Psoas muscle (tissue), 8 donors: ENCODE measurements around the gene LAMA5. TPM values are rescaled to one million over a fixed set of nuclear protein-coding genes. Genes with fewer than 3 reads are reported as not detected.

ENCODE experiments used
- ATAC-seq, 4 donors: fragments of 200-7000 bp; cut with Tn5 transposase; one replicate each; pipeline ENCODE4 v1.9.1; 2020; ENCODE audit warnings: moderate library complexity in 3 of 4, mild to moderate bottlenecking in 2 of 4
- DNase-seq, 2 donors: peaks; one replicate each; pipeline ENCODE4 v3.0.0-alpha.2; 2020
- H3K27ac ChIP-seq: fragments of 200-600 bp; one replicate; pipeline ENCODE4 v1.8.0; 2022
- H3K27me3 ChIP-seq, 3 donors: fragments of 200-600 bp in 1 of 3; one replicate each; pipeline versions ENCODE4 v1.6.1 to v1.8.0; 2013 to 2022; ENCODE audit warnings: low read length in 2 of 3, mild to moderate bottlenecking in 2 of 3, moderate library complexity in 1 of 3; ENCODE audit not compliant: insufficient read depth in 3 of 3
- H3K36me3 ChIP-seq, 2 donors: fragments of 200-600 bp in 1 of 2; one replicate each; pipeline versions ENCODE4 v1.6.1 to v1.8.0; 2013 to 2022; ENCODE audit warnings: low read depth in 1 of 2, mild to moderate bottlenecking in 1 of 2, moderate library complexity in 1 of 2; ENCODE audit not compliant: insufficient read depth in 1 of 2
- H3K4me1 ChIP-seq: fragments of 200-600 bp; one replicate; pipeline ENCODE4 v1.8.0; 2022
- H3K4me3 ChIP-seq: fragments of 200-600 bp; one replicate; pipeline ENCODE4 v1.8.0; 2022; ENCODE audit warnings: mild to moderate bottlenecking
- H3K9me3 ChIP-seq: fragments of 200-600 bp; one replicate; pipeline ENCODE4 v1.8.0; 2022
- CTCF ChIP-seq: fragments of 200-600 bp; IDR thresholded peaks from one replicate; pipeline ENCODE4 v1.8.0; 2022; ENCODE audit warnings: antibody characterized with exemption
- WGBS, 3 donors: extraction: QIAGEN DNeasy Blood & Tissue Kit; methylation state at CpG; one replicate each; pipeline versions ENCODE4 v1.1.6 to v1.1.7; 2013; 5-methylcytosine and 5-hydroxymethylcytosine counted together
- intact Hi-C, 2 donors: fragments of 100-400 bp; cut with DNase I; formaldehyde crosslinking; loops; one replicate each; pipeline versions ENCODE4 v1.11.0 to v1.14.2; 2022
- polyA plus RNA-seq, 3 donors: library from polyadenylated mRNA; stranded (reverse); fragments of 200-250 nt; gene quantifications; one replicate each; pipeline ENCODE4 v1.2.3, GENCODE V29; 2013
- total RNA-seq, 4 donors: library from RNA; stranded (reverse); fragmentation: NEBNext Ultra II Directional in 2 of 4; extraction: Animal tissue kit (Norgen Biotek cat#: 25700) in 2 of 4; gene quantifications; one replicate each; pipeline versions ENCODE4 v1.2.1 to v1.2.4, GENCODE V29; 2021 to 2023
- donor health status: healthy with polysubstance abuse.
- donor health status: DM: no; HTN: no; CAD: no; lungs with moderate emphysema.
- donor health status: Bipolar disorder and iron deficiency.
- donor health status: healthy.
- donor health status: DM: yes; HTN: yes; CAD: no.
- donor health status: DM: no; HTN: no; CAD: no.
- donor health status: DM: no; HTN: no; CAD: no.
- donor health status: DM: yes; HTN: yes; CAD: no.

LAMA5 gene
- total and polyA plus RNA-seq, 7 donors, result 14.4 to 74.6 (median 34.2) TPM

GRCh38 chr20:62364911-62365736, 2.0 kb downstream of the LAMA5 start:
- DNase-seq (peak; percentile 73 to 84), ATAC-seq (peak; percentile 64 to 77 (median 70))
- intact Hi-C loops, result no loop called here
- H3K27me3 ChIP-seq, result no peaks in the 10 kb centered on the region
- TF ChIP-seq CTCF, result no peak
- peak overlapping the region; percentile 87 for H3K27ac ChIP-seq
- H3K4me1 ChIP-seq, result peaks cover 65% of the 10 kb centered on the region
- H3K9me3 ChIP-seq, result no peaks in the 10 kb centered on the region
- peaks cover 0 to 5% of the 10 kb centered on the region in 2 donors for H3K36me3 ChIP-seq
- WGBS, 3 donors, result 22 to 30% (median 29%) methylated on average over 27 of the region's 27 CpGs
- H3K4me3 ChIP-seq, result peak overlapping the region; percentile 75

- H3K4me1 ChIP-seq, result peaks cover 61% of the 10 kb centered on the region
- H3K27me3 ChIP-seq, result no peaks in the 10 kb centered on the region
- DNase-seq (peak; percentile 46 to 64), ATAC-seq (peak in 1 of 4 donors; percentile 15)
- peaks cover 0 to 5% of the 10 kb centered on the region in 2 donors for H3K36me3 ChIP-seq
- H3K4me3 ChIP-seq, result peak overlapping the region; percentile 75
- intact Hi-C loops, result no loop called here
- H3K9me3 ChIP-seq, result no peaks in the 10 kb centered on the region
- no peak for TF ChIP-seq CTCF
- WGBS, 3 donors, result 71 to 75% (median 73%) methylated on average over 18 to 22 of the region's 22 CpGs
- peak overlapping the region; percentile 87 for H3K27ac ChIP-seq
These were observed 2.9 kb downstream of the LAMA5 start for GRCh38 chr20:62363920-62364851.

DNA sequence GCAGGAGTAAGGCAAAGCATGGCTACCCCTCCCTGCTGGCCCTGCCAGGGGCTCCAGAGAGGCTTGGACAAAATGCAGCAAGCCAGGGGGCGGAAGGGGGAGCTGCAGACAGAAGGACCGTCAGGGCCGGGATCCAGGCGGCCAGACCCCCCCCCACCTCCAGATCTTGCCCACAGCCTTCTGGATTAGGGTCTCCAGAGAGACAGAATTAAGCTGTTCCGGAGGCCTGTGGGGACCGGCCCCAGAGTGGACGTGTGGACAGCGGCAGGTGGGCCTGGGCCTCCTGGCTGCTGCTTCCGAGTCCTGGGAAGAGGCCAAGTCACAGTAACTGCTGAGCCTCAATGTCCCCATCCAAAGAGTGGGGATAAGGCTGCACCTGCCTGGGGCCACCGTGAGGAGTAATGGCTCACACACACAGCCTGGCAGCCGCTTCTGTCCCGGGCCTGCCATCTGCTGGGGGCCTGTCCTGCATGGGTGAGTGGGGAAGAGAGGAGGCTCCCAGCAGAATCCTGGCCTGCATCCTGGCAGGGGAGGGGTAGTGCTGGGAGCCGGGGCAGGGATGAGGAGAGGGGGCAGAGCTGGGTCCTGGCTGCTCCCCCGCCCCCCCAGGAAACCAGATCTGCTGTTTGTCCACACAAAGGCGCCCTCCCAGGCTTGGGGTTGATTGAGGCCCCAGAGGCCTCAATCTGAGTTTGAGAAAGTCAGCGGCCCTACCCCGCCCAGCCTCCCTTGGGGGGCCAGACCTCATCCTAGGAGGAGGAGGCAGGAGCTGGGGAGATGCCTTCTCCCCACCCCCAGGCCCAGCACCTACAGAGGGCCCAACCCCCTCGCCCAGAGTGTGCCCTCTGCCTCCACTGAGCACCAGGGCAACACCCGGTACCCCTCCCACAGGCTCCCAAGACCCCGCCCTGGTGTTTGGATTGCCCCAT, 3.9 kb downstream of the LAMA5 start:
- H3K4me3 ChIP-seq, result no peak overlapping the region
- peaks cover 0 to 5% of the 10 kb centered on the region in 2 donors for H3K36me3 ChIP-seq
- H3K9me3 ChIP-seq, result no peaks in the 10 kb centered on the region
- peaks cover 60% of the 10 kb centered on the region for H3K4me1 ChIP-seq
- ATAC-seq, result no peak
- peak overlapping the region; percentile 87 for H3K27ac ChIP-seq
- peak; percentile 12 to 55 for DNase-seq
- WGBS, 3 donors, result 59 to 64% (median 62%) methylated on average over 18 to 20 of the region's 20 CpGs
- intact Hi-C loops, result no loop called here
- no peak for TF ChIP-seq CTCF
- H3K27me3 ChIP-seq, result no peaks in the 10 kb centered on the region

GRCh38 chr20:62362590-62362940, 4.5 kb downstream of the LAMA5 start:
- whole genome bisulfite sequencing, 3 donors, result 58 to 64% (median 63%) methylated on average over 13 of the region's 13 CpGs
- intact Hi-C loops, result no loop called here
- H3K4me3 ChIP-seq, result no peak overlapping the region
- DNase-seq (no peak), ATAC-seq (no peak)
- peaks cover 0 to 5% of the 10 kb centered on the region in 2 donors for H3K36me3 ChIP-seq
- no peak overlapping the region for H3K27ac ChIP-seq
- H3K4me1 ChIP-seq, result peaks cover 60% of the 10 kb centered on the region
- H3K9me3 ChIP-seq, result no peaks in the 10 kb centered on the region
- TF ChIP-seq CTCF, result no peak
- no peaks in the 10 kb centered on the region for H3K27me3 ChIP-seq
